ENCODE measurements around the gene RPS3. TPM values are rescaled to one million over a fixed set of nuclear protein-coding genes. Genes with fewer than 3 reads are reported as not detected.

The RPS3 gene
- total and polyA plus RNA-seq, 2 experiments from 2014 or later, result 1,745 to 2,793 TPM

- peaks cover 6% of the 10 kb centered on the region for H3K27me3 ChIP-seq (ENCODE audit: insufficient read depth)
- no peaks in the 10 kb centered on the region for H3K36me3 ChIP-seq (ENCODE audit: insufficient read depth)
- H3K79me2 ChIP-seq (replicated peaks; ENCODE audit: insufficient read depth), result no peaks in the 10 kb centered on the region
- no peaks in the 10 kb centered on the region for H3F3A ChIP-seq (replicated peaks; ENCODE audit: low read depth)
- ATAC-seq, result no peak
- H3K4me3 ChIP-seq, result no peak overlapping the region
- no peaks in the 10 kb centered on the region for H3K9me3 Mint-ChIP-seq
- H3K4me1 ChIP-seq (ENCODE audit: insufficient read depth), result no peaks in the 10 kb centered on the region; the same call in 1 of the 2 replicates
- peaks cover 17% of the 10 kb centered on the region for H3K27me3 Mint-ChIP-seq (ENCODE audit: insufficient read depth, low read depth, poor library complexity)
- no peak overlapping the region for H3K4me3 Mint-ChIP-seq
- peaks cover 13% of the 10 kb centered on the region; the same call in 2 of the 3 replicates for H3K4me1 Mint-ChIP-seq
- H3K27ac Mint-ChIP-seq, result no peak overlapping the region
- no peak overlapping the region for H3K4me2 ChIP-seq
- H3K36me3 Mint-ChIP-seq (ENCODE audit: low read depth), result no peaks in the 10 kb centered on the region
- TF ChIP-seq POLR2AphosphoS5 (IDR thresholded peaks at IDR 0.05; ENCODE audit: low read depth) (no peak), EZH2 (IDR thresholded peaks at IDR 0.05; ENCODE audit: low read depth, unreplicated experiment) (no peak), STAT1 (IDR thresholded peaks at IDR 0.05; ENCODE audit: unreplicated experiment) (no peak), ZNF331 (CRISPR knock-in tag; IDR thresholded peaks at IDR 0.05; ENCODE audit: low read depth) (no peak), ZNF114 (CRISPR knock-in tag; IDR thresholded peaks at IDR 0.05) (no peak), CREB1 (CRISPR knock-in tag; IDR thresholded peaks at IDR 0.05; ENCODE audit: low read depth) (no peak), ZNF462 (CRISPR knock-in tag; IDR thresholded peaks at IDR 0.05) (no peak)
- H3K27ac ChIP-seq (ENCODE audit: low read depth), result no peak overlapping the region
- DNase-seq (ENCODE audit: low spot score), result no peak
- no peaks in the 10 kb centered on the region for H3K9me2 ChIP-seq (ENCODE audit: insufficient read depth)
- H4K20me1 ChIP-seq (replicated peaks; ENCODE audit: insufficient read depth), result no peaks in the 10 kb centered on the region
- no peak overlapping the region for H2AFZ ChIP-seq
Measured at GRCh38 chr11:75450236-75450635, 50.9 kb downstream of the RPS3 start.
